Psoas muscle (tissue), 8 donors: ENCODE results near the gene PTPRD. TPM values are rescaled to one million over a fixed set of nuclear protein-coding genes. Genes with fewer than 3 reads are reported as not detected.

Experiments
- ATAC-seq, 4 donors: fragments of 200-7000 bp; cut with Tn5 transposase; one replicate each; pipeline ENCODE4 v1.9.1; 2020; ENCODE audit warnings: moderate library complexity in 3 of 4, mild to moderate bottlenecking in 2 of 4
- DNase-seq, 2 donors: peaks; one replicate each; pipeline ENCODE4 v3.0.0-alpha.2; 2020
- H3K27ac ChIP-seq: fragments of 200-600 bp; one replicate; pipeline ENCODE4 v1.8.0; 2022
- H3K27me3 ChIP-seq, 3 donors: fragments of 200-600 bp in 1 of 3; one replicate each; pipeline versions ENCODE4 v1.6.1 to v1.8.0; 2013 to 2022; ENCODE audit warnings: low read length in 2 of 3, mild to moderate bottlenecking in 2 of 3, moderate library complexity in 1 of 3; ENCODE audit not compliant: insufficient read depth in 3 of 3
- H3K36me3 ChIP-seq, 2 donors: fragments of 200-600 bp in 1 of 2; one replicate each; pipeline versions ENCODE4 v1.6.1 to v1.8.0; 2013 to 2022; ENCODE audit warnings: low read depth in 1 of 2, mild to moderate bottlenecking in 1 of 2, moderate library complexity in 1 of 2; ENCODE audit not compliant: insufficient read depth in 1 of 2
- H3K4me1 ChIP-seq: fragments of 200-600 bp; one replicate; pipeline ENCODE4 v1.8.0; 2022
- H3K4me3 ChIP-seq: fragments of 200-600 bp; one replicate; pipeline ENCODE4 v1.8.0; 2022; ENCODE audit warnings: mild to moderate bottlenecking
- H3K9me3 ChIP-seq: fragments of 200-600 bp; one replicate; pipeline ENCODE4 v1.8.0; 2022
- WGBS, 3 donors: extraction: QIAGEN DNeasy Blood & Tissue Kit; methylation state at CpG; one replicate each; pipeline versions ENCODE4 v1.1.6 to v1.1.7; 2013; 5-methylcytosine and 5-hydroxymethylcytosine counted together
- intact Hi-C, 2 donors: fragments of 100-400 bp; cut with DNase I; formaldehyde crosslinking; loops; one replicate each; pipeline versions ENCODE4 v1.11.0 to v1.14.2; 2022
- polyA plus RNA-seq, 3 donors: library from polyadenylated mRNA; stranded (reverse); fragments of 200-250 nt; gene quantifications; one replicate each; pipeline ENCODE4 v1.2.3, GENCODE V29; 2013
- total RNA-seq, 4 donors: library from RNA; stranded (reverse); fragmentation: NEBNext Ultra II Directional in 2 of 4; extraction: Animal tissue kit (Norgen Biotek cat#: 25700) in 2 of 4; gene quantifications; one replicate each; pipeline versions ENCODE4 v1.2.1 to v1.2.4, GENCODE V29; 2021 to 2023
- TF ChIP-seq, protein P1 (sequence below): fragments of 200-600 bp; IDR thresholded peaks from one replicate; pipeline ENCODE4 v1.8.0; 2022; ENCODE audit warnings: antibody characterized with exemption
- donor health status: healthy with polysubstance abuse.
- donor health status: DM: no; HTN: no; CAD: no; lungs with moderate emphysema.
- donor health status: Bipolar disorder and iron deficiency.
- donor health status: healthy.
- donor health status: DM: yes; HTN: yes; CAD: no.
- donor health status: DM: no; HTN: no; CAD: no.
- donor health status: DM: no; HTN: no; CAD: no.
- donor health status: DM: yes; HTN: yes; CAD: no.

Gene PTPRD
- total and polyA plus RNA-seq, 7 donors = 0.44 to 3.1 (median 0.91) TPM

DNA sequence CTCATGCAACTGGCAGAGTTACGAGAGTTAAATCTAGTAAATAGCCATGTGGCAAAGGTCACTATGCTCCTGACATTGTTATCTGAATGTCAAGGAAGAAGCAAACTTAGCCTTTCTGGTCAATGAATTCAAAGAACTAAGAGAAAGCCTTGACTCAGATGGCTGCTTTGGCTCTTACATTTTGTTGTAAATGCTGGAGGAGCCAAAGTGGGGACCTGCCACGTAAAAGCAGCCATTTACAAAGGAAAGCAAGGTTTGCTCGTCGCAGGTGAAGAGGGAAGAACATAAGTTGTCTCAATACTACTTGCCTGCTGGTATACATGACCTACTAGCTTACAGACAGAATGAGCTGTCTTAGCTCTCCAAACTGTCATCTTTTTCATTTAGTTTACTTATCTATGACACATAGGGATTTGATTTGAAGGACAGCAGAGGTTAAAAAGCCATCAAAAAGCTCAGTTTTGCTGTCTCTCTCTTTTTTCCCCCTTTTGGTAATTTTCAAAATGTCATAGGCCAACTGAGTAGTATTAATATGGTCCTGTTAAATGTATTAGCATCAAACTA, 1760.4 kb downstream of the PTPRD start:
- peaks cover 0 to 42% (median 2%) of the 10 kb centered on the region in 3 donors for H3K27me3 ChIP-seq
- TF ChIP-seq, protein P1, sequence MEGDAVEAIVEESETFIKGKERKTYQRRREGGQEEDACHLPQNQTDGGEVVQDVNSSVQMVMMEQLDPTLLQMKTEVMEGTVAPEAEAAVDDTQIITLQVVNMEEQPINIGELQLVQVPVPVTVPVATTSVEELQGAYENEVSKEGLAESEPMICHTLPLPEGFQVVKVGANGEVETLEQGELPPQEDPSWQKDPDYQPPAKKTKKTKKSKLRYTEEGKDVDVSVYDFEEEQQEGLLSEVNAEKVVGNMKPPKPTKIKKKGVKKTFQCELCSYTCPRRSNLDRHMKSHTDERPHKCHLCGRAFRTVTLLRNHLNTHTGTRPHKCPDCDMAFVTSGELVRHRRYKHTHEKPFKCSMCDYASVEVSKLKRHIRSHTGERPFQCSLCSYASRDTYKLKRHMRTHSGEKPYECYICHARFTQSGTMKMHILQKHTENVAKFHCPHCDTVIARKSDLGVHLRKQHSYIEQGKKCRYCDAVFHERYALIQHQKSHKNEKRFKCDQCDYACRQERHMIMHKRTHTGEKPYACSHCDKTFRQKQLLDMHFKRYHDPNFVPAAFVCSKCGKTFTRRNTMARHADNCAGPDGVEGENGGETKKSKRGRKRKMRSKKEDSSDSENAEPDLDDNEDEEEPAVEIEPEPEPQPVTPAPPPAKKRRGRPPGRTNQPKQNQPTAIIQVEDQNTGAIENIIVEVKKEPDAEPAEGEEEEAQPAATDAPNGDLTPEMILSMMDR = no peak
- no peak overlapping the region for H3K4me3 ChIP-seq
- ATAC-seq (no peak), DNase-seq (no peak)
- no peaks in the 10 kb centered on the region for H3K9me3 ChIP-seq
- H3K36me3 ChIP-seq = no peaks in the 10 kb centered on the region
- H3K4me1 ChIP-seq = peaks cover 5% of the 10 kb centered on the region
- no peak overlapping the region for H3K27ac ChIP-seq
- intact Hi-C loops = no loop called here
- 89 to 93% (median 92%) methylated on average over 4 of the region's 4 CpGs for WGBS, 3 donors

- no peaks in the 10 kb centered on the region for H3K4me1 ChIP-seq
These were observed 1761.9 kb downstream of the PTPRD start for GRCh38 chr9:8850914-8851313.

DNA sequence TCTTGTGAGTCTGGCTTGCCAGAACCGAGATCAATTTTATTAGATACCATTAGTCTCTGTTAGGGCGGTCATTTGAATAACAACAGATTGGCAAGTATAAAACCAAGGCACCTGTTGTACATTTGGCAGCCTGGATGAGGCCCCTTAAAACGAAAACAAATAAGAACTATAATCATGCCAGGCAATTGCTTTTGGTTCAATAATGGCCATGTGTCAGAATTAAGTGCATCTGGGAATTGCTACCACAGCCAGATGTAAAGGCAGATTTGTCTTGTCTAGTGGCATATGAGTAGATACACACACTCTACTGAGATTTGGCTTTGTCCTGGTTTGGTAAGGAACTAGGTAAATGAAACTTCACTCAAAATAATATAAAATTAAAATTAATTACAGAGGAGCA, 1767.0 kb downstream of the PTPRD start:
- 41 to 56% (median 45%) methylated on average over 3 of the region's 3 CpGs for WGBS, 3 donors
- TF ChIP-seq, protein P1 = no peak
- no peaks in the 10 kb centered on the region for H3K4me1 ChIP-seq
- no peaks in the 10 kb centered on the region for H3K27me3 ChIP-seq
- no peak for DNase-seq
- H3K27ac ChIP-seq = no peak overlapping the region
- H3K4me3 ChIP-seq = no peak overlapping the region
- H3K9me3 ChIP-seq = no peaks in the 10 kb centered on the region
- ATAC-seq = no peak
- intact Hi-C loops = no loop called here
- no peaks in the 10 kb centered on the region for H3K36me3 ChIP-seq

More at GRCh38 chr9:8850914-8851313, 1761.9 kb downstream of the PTPRD start:
- no peaks in the 10 kb centered on the region for H3K9me3 ChIP-seq
- ATAC-seq = no peak
- no peak for DNase-seq
- TF ChIP-seq, protein P1 = no peak
- H3K27ac ChIP-seq = no peak overlapping the region
- H3K36me3 ChIP-seq = no peaks in the 10 kb centered on the region
- intact Hi-C loops = no loop called here
- H3K27me3 ChIP-seq = peaks cover 0 to 29% (median 0%) of the 10 kb centered on the region in 3 donors
- no peak overlapping the region for H3K4me3 ChIP-seq

DNA sequence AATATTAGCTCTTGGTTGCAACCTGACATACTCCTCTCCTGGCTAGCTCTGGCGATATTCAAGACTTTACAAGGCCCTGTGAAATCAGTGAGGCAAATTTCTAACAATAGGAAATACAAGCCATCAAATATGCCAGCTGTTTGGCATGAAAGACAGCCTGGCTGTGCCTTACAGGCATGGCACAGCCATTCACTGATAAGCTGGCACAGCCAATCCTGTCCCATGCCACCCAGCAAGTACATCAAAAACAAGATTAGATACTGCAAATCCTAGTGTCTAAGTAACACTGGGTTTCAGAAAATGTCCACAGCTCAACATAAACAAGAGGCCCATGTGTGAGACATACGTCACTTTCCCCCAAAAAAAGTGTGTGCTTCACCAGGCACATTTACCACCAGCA, 1767.4 kb downstream of the PTPRD start:
- Histone ChIP-seq H3K4me3 (no peak overlapping the region), H3K36me3 (no peaks in the 10 kb centered on the region), H3K27ac (no peak overlapping the region), H3K4me1 (no peaks in the 10 kb centered on the region), H3K9me3 (no peaks in the 10 kb centered on the region), H3K27me3 (no peaks in the 10 kb centered on the region)
- TF ChIP-seq, protein P1 = no peak
- intact Hi-C loops = no loop called here
- DNase-seq = no peak
- 13 to 29% (median 27%) methylated on average over 2 of the region's 2 CpGs for WGBS, 3 donors
- ATAC-seq = peak in 3 of 4 donors; percentile 48 to 82 (median 53)

DNA sequence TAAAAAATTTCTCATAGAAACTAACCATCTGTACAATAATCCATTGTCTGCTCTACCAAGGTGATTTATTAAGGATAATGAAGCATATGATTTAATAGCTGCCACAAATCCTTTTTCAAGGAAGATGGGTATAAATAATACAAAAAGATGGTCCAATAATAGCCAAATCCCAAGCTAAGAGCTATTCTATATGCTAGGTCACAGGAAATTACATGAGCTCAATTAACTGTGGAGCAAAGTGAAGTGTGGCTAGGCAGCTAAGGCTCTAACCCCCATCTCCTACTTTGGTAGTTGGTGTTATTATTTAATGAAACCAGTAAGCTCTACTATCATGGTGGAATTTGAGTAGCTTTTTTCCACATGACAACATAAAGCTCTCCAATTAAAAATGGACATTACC, 1768.3 kb downstream of the PTPRD start:
- H3K9me3 ChIP-seq = no peaks in the 10 kb centered on the region
- H3K4me3 ChIP-seq = no peak overlapping the region
- H3K36me3 ChIP-seq = no peaks in the 10 kb centered on the region
- ATAC-seq (no peak), DNase-seq (no peak)
- TF ChIP-seq, protein P1 = no peak
- H3K4me1 ChIP-seq = no peaks in the 10 kb centered on the region
- intact Hi-C loops = no loop called here
- H3K27me3 ChIP-seq = no peaks in the 10 kb centered on the region
- H3K27ac ChIP-seq = no peak overlapping the region
